Prostate gland (tissue), 2 donors: Measurements from ENCODE around the gene CFAP20DC.

Experiments used
- CTCF ChIP-seq, 4 experiments: fragments of 200-600 bp in 2 of 4; fragments of 450-650 bp in 2 of 4; sonication (generic) in 2 of 4; IDR thresholded peaks; 1 replicate in 3 of 4; 2 replicates in 1 of 4; pipeline ENCODE4 v1.5.1; 2016 to 2019; ENCODE audit warnings: antibody characterized with exemption in 4 of 4, mild to moderate bottlenecking in 2 of 4, moderate library complexity in 2 of 4
- POLR2A ChIP-seq: fragments of 450-650 bp; IDR thresholded peaks from one replicate; pipeline ENCODE4 v1.6.1; 2016; ENCODE audit warnings: antibody characterized with exemption, mild to moderate bottlenecking
- POLR2AphosphoS5 ChIP-seq: sonication (generic); formaldehyde crosslinking; IDR thresholded peaks from one replicate; pipeline ENCODE4 v1.6.1; 2017; ENCODE audit warnings: antibody characterized with exemption

DNA sequence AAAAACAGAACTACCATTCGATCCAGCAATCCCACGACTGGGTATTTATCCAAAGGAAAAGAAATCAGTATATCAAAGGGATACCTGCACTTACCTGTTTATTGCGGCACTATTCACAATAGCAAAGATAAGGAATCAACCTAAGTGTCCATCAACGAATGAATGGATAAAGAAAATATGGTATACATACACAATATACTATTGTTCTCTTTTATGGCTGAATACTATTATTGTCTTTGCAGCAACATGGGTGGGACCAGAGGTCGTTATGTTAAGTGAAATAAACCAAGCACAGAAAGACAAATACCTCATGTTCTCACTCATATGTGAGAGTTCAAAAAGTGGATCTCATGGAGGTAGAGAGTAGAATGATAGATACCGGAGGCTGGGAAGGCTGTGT lies 264.9 kb downstream of the CFAP20DC start:
- TF ChIP-seq POLR2AphosphoS5 (no peak), CTCF (IDR thresholded peaks at IDR 0.05) (no peak), POLR2A (no peak)
